Suprapubic skin (tissue), 4 donors: ENCODE data around the gene RBM39. TPM values are rescaled to one million over a fixed set of nuclear protein-coding genes. Genes with fewer than 3 reads are reported as not detected.
"Not testable (repeated sequence)": the region's sequence is repeated elsewhere in the genome, so short reads cannot be mapped to it uniquely, and the experiment has no call there.

Source experiments
- DNase-seq, 2 donors: peaks; one replicate each; pipeline ENCODE4 v3.0.0-alpha.2; 2019; ENCODE audit warnings: low spot score in 2 of 2
- H3K27ac ChIP-seq: fragments of 200-600 bp; sonication (generic); one replicate; pipeline ENCODE4 v1.5.1; 2019
- H3K27me3 ChIP-seq: fragments of 200-600 bp; sonication (generic); one replicate; pipeline ENCODE4 v1.5.1; 2019
- H3K36me3 ChIP-seq: fragments of 200-600 bp; sonication (generic); one replicate; pipeline ENCODE4 v1.5.1; 2019
- H3K4me1 ChIP-seq: fragments of 200-600 bp; sonication (generic); one replicate; pipeline ENCODE4 v1.5.1; 2019
- H3K4me3 ChIP-seq: fragments of 200-600 bp; sonication (generic); one replicate; pipeline ENCODE4 v1.5.1; 2019; ENCODE audit warnings: mild to moderate bottlenecking
- H3K9me3 ChIP-seq: fragments of 200-600 bp; sonication (generic); one replicate; pipeline ENCODE4 v1.5.1; 2019
- CTCF ChIP-seq, 2 donors: fragments of 200-600 bp in 1 of 2; fragments of 450-650 bp in 1 of 2; sonication (generic) in 1 of 2; IDR thresholded peaks; one replicate each; pipeline ENCODE4 v1.5.1; 2016 to 2019; ENCODE audit warnings: antibody characterized with exemption in 2 of 2, mild to moderate bottlenecking in 1 of 2, moderate library complexity in 1 of 2
- EP300 ChIP-seq: sonication (generic); formaldehyde crosslinking; IDR thresholded peaks from one replicate; pipeline ENCODE4 v1.6.1; 2017; ENCODE audit warnings: antibody characterized with exemption
- POLR2A ChIP-seq, 2 donors: fragments of 450-650 bp; IDR thresholded peaks; one replicate each; pipeline ENCODE4 v1.6.1; 2017; ENCODE audit warnings: antibody characterized with exemption in 2 of 2, mild to moderate bottlenecking in 2 of 2, moderate library complexity in 2 of 2
- POLR2AphosphoS5 ChIP-seq, 3 donors: sonication (generic); formaldehyde crosslinking; IDR thresholded peaks; one replicate each; pipeline ENCODE4 v1.6.1; 2017; ENCODE audit warnings: antibody characterized with exemption in 3 of 3
- WGBS: methylation state at CpG from one replicate; pipeline ENCODE4 v1.1.5; 2018; 5-methylcytosine and 5-hydroxymethylcytosine counted together
- total RNA-seq, 4 donors: library from RNA; depleted of rRNA; stranded (reverse); fragments of >200 nt; gene quantifications; one replicate each; pipeline ENCODE4 v1.1.0, GENCODE V29; 2016

Gene RBM39
- total RNA-seq, 4 donors from 2014 or later: 245 to 599 (median 258) TPM

DNA sequence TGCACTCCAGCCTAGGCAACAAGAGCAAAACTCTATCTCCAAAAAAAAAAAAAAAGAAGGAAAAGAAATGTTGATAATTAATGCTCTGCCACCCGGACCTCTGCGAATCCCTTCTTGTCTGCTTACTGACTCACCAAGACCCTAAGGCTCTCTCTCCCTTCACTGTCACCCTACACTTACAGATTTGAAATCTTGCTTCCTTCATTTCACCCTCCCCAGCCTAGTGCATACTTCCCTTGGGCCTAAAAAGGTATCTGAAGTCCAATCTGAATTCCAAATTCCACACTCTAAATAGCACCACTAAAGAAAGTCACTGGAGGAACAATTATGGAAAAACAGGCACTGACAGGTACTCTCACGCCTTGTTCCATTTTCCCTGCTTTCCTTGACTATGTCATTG lies 20.4 kb upstream of the RBM39 start:
- 54% methylated on average over 3 of the region's 3 CpGs for WGBS
- no peak overlapping the region for H3K4me3 ChIP-seq
- TF ChIP-seq POLR2AphosphoS5 (IDR thresholded peaks at IDR 0.05) (no peak), CTCF (IDR thresholded peaks at IDR 0.05) (no peak), EP300 (no peak), POLR2A (IDR thresholded peaks at IDR 0.05) (no peak)
- no peak overlapping the region for H3K27ac ChIP-seq
- no peaks in the 10 kb centered on the region for H3K27me3 ChIP-seq
- H3K9me3 ChIP-seq: no peaks in the 10 kb centered on the region
- no peaks in the 10 kb centered on the region for H3K36me3 ChIP-seq
- peaks cover 3% of the 10 kb centered on the region for H3K4me1 ChIP-seq
- DNase-seq: no peak

DNA sequence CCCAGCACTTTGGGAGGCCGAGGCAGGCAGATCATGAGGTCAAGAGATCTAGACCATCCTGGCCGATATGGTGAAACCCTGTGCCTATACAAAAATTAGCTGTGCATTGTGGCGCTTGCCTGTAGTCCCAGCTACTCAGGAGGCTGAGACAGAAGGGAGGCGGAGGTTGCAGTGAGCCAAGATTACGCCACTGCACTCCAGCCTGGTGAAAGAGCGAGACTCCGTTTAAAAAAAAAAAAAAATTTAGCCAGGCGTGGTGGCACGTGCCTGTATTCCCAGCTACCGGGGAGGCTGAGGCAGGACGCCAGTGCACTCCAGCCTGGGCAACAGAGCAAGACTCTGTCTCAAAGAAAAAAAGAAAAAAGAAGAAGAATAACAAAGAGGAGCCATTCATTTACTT lies 19.5 kb upstream of the RBM39 start:
- H3K27ac ChIP-seq, H3K4me3 ChIP-seq, H3K27me3 ChIP-seq, H3K9me3 ChIP-seq, H3K4me1 ChIP-seq, DNase-seq, H3K36me3 ChIP-seq: not testable (repeated sequence)
- WGBS: 91% methylated on average over 11 of the region's 11 CpGs

- Histone ChIP-seq H3K4me3 (no peak overlapping the region), H3K4me1 (no peaks in the 10 kb centered on the region), H3K9me3 (no peaks in the 10 kb centered on the region), H3K36me3 (no peaks in the 10 kb centered on the region), H3K27me3 (no peaks in the 10 kb centered on the region), H3K27ac (no peak overlapping the region)
- TF ChIP-seq CTCF (IDR thresholded peaks at IDR 0.05) (no peak), EP300 (no peak), POLR2A (IDR thresholded peaks at IDR 0.05) (no peak), POLR2AphosphoS5 (IDR thresholded peaks at IDR 0.05) (no peak)
- DNase-seq: no peak
- 73% methylated on average over 4 of the region's 4 CpGs for WGBS
Observed at GRCh38 chr20:35757098-35757705, 15.1 kb upstream of the RBM39 start.

- DNase-seq: no peak
- no peak overlapping the region for H3K4me3 ChIP-seq
- TF ChIP-seq EP300: no peak
- TF ChIP-seq POLR2A (IDR thresholded peaks at IDR 0.05): no peak
- TF ChIP-seq POLR2AphosphoS5 (IDR thresholded peaks at IDR 0.05): no peak
- TF ChIP-seq CTCF (IDR thresholded peaks at IDR 0.05): no peak
- H3K9me3 ChIP-seq: no peaks in the 10 kb centered on the region
- H3K36me3 ChIP-seq: no peaks in the 10 kb centered on the region
- no peak overlapping the region for H3K27ac ChIP-seq
- no peaks in the 10 kb centered on the region for H3K27me3 ChIP-seq
- WGBS: 99% methylated on average over 4 of the region's 4 CpGs
- H3K4me1 ChIP-seq: no peaks in the 10 kb centered on the region
Observed at GRCh38 chr20:35756404-35756803, 14.3 kb upstream of the RBM39 start.

GRCh38 chr20:35750611-35751010 lies 8.6 kb upstream of the RBM39 start:
- DNase-seq: no peak
- Histone ChIP-seq H3K4me1 (no peaks in the 10 kb centered on the region), H3K36me3 (no peaks in the 10 kb centered on the region), H3K27me3 (no peaks in the 10 kb centered on the region), H3K4me3 (no peak overlapping the region), H3K9me3 (no peaks in the 10 kb centered on the region), H3K27ac (no peak overlapping the region)
- WGBS: 83% methylated on average over 2 of the region's 2 CpGs
- TF ChIP-seq POLR2AphosphoS5 (IDR thresholded peaks at IDR 0.05) (no peak), EP300 (no peak), CTCF (IDR thresholded peaks at IDR 0.05) (no peak), POLR2A (IDR thresholded peaks at IDR 0.05) (no peak)

DNA sequence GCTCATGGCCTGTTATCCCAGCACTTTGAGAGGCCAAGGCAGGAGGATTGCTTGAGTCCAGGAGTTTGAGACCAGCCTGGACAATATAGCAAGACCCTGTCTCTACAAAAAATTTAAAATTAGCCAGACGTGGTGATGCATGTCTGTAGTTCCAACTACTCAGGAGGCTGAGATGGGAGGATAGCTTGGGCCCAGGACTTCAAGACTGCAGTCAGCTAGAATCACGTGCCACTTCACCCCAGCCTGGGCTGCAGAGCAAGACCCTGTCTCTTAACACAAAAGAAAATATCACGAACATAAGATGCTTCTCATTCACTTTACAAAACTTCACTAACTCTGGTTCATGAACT lies 2.4 kb upstream of the RBM39 start:
- peaks cover 12% of the 10 kb centered on the region for H3K36me3 ChIP-seq
- not testable (repeated sequence) for DNase-seq, H3K9me3 ChIP-seq, H3K27me3 ChIP-seq
- 93% methylated on average over 3 of the region's 3 CpGs for WGBS
- peak overlapping the region; percentile 86 for H3K4me3 ChIP-seq
- peak overlapping the region; percentile 100 for H3K27ac ChIP-seq
- peaks cover 28% of the 10 kb centered on the region for H3K4me1 ChIP-seq
